KMS-11 (cell line): ENCODE measurements around the gene ECHS1.

Source experiments
- H2AFZ ChIP-seq: fragments of 200-600 bp; sonication (generic); 2 replicates; pipeline ENCODE4 v1.6.1; 2016; ENCODE audit warnings: antibody characterized with exemption, mixed run types, low read depth
- H3K27ac ChIP-seq: fragments of 200-600 bp; sonication (generic); 2 replicates; pipeline ENCODE4 v1.6.1; 2016; ENCODE audit warnings: mild to moderate bottlenecking, mixed run types
- H3K27me3 ChIP-seq: fragments of 200-600 bp; sonication (generic); 2 replicates; pipeline ENCODE4 v1.6.1; 2017; ENCODE audit warnings: mild to moderate bottlenecking, low read depth, mixed run types, moderate library complexity; ENCODE audit not compliant: insufficient read depth
- H3K36me3 ChIP-seq: fragments of 200-600 bp; sonication (generic); 2 replicates; pipeline ENCODE4 v1.6.1; 2017; ENCODE audit warnings: mild to moderate bottlenecking, mixed run types; ENCODE audit not compliant: insufficient read depth
- H3K4me1 ChIP-seq: fragments of 200-600 bp; sonication (generic); 2 replicates; pipeline ENCODE4 v1.6.1; 2016; ENCODE audit warnings: mild to moderate bottlenecking, low read depth, mixed run types; ENCODE audit not compliant: poor library complexity, severe bottlenecking
- H3K4me2 ChIP-seq: fragments of 200-600 bp; sonication (generic); 2 replicates; pipeline ENCODE4 v1.7.0; 2016; ENCODE audit warnings: mild to moderate bottlenecking, mixed run types
- H3K4me3 ChIP-seq: fragments of 200-600 bp; sonication (generic); IDR thresholded peaks from 2 replicates; pipeline ENCODE4 v1.6.1; 2017; ENCODE audit warnings: low read depth, low read length, mixed read lengths; ENCODE audit not compliant: insufficient read depth
- H3K79me2 ChIP-seq: fragments of 200-600 bp; sonication (generic); 2 replicates; pipeline ENCODE4 v1.6.1; 2016; ENCODE audit warnings: low read depth, mixed run types; ENCODE audit not compliant: insufficient read depth
- H3K9ac ChIP-seq: fragments of 200-600 bp; sonication (generic); 2 replicates; pipeline ENCODE4 v1.6.1; 2016; ENCODE audit warnings: mild to moderate bottlenecking, mixed run types
- H4K20me1 ChIP-seq: fragments of 200-600 bp; sonication (generic); 2 replicates; pipeline ENCODE4 v1.6.1; 2016; ENCODE audit warnings: mild to moderate bottlenecking, mixed run types; ENCODE audit not compliant: insufficient read depth
- TF ChIP-seq, protein P1 (sequence below): fragments of 200-600 bp; sonication (generic); conservative IDR thresholded peaks from 2 replicates; pipeline ENCODE4 v1.6.1; 2017; ENCODE audit warnings: low read depth, mild to moderate bottlenecking, antibody characterized with exemption, low read length, moderate library complexity, mixed read lengths

Gene ECHS1

DNA sequence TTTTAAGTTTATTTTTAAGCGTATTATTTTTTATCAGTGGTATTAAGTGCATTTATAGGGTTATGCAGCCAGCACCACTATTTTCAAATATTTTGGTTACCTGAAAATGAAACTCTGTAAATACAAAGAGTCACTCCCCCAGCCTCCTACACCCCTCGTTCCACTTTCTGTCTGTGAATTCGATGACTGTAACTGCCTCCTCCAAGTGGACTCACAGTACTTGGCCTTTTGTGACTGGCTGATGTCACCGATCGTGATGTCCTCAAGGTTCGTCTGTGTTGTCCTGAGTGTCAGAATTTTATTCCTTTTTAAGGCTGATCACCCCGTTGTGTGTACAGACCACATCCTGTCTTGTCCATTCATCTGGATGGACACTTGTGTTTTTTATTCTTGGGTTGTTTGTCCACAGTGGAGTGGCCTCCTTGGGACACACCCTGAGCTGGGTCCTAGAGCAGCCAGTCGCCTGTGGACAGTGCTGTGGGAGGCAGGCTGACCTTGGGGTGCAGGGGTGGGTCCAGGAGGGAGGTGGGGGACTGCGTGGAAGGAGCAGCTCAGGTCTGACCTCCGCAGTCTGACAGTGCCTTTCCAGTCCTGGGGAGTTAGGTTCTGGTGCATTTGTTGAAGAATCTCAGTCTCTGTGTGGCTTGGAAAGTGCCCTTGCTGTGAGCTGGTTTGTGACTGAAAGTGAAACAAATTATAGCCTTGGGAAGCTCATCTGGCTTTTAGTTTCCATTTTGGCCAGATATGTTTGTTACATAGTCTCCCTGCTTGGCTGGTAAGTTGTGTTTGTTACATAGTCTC, 27.7 kb upstream of the ECHS1 start:
- no peaks in the 10 kb centered on the region for H3K36me3 ChIP-seq
- peaks cover 27% of the 10 kb centered on the region for H3K4me1 ChIP-seq
- H2AFZ ChIP-seq, result 0 out of 2 replicates have a peak overlapping the region, but pooled peaks have one; percentile 5
- H3K79me2 ChIP-seq, result peaks cover 2% of the 10 kb centered on the region; the same call in 1 of the 2 replicates
- H3K4me2 ChIP-seq, result peak overlapping the region; percentile 80
- H3K27ac ChIP-seq, result peak overlapping the region; percentile 81
- H4K20me1 ChIP-seq, result no peaks in the 10 kb centered on the region
- H3K4me3 ChIP-seq, result no peak overlapping the region
- peak overlapping the region; percentile 38; the same call in 1 of the 2 replicates for H3K9ac ChIP-seq
- H3K27me3 ChIP-seq, result no peaks in the 10 kb centered on the region
- TF ChIP-seq, protein P1, sequence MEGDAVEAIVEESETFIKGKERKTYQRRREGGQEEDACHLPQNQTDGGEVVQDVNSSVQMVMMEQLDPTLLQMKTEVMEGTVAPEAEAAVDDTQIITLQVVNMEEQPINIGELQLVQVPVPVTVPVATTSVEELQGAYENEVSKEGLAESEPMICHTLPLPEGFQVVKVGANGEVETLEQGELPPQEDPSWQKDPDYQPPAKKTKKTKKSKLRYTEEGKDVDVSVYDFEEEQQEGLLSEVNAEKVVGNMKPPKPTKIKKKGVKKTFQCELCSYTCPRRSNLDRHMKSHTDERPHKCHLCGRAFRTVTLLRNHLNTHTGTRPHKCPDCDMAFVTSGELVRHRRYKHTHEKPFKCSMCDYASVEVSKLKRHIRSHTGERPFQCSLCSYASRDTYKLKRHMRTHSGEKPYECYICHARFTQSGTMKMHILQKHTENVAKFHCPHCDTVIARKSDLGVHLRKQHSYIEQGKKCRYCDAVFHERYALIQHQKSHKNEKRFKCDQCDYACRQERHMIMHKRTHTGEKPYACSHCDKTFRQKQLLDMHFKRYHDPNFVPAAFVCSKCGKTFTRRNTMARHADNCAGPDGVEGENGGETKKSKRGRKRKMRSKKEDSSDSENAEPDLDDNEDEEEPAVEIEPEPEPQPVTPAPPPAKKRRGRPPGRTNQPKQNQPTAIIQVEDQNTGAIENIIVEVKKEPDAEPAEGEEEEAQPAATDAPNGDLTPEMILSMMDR, result no peak

DNA sequence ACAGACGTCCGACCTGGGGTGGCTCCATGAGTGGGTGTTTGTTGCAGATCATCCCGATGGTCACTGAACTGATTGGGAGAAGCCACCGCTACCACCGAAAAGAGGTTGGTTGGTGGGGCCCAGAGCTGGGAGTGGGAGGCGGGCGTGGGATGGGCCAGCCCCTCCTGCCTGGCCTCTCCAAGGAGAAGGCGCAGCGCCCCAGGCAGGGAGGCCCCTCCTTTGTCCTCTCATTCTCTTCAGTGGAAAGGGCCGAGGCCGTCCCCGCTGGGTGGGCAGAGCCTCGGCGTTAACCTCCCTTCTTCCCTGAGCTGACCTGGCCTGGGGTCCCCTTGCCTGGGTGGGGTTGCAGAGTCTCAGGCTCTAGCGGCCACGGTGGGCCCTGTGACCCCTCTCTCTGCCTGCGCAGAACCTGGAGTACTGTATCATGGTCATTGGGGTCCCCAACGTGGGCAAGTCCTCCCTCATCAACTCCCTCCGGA, 26.0 kb upstream of the ECHS1 start:
- H4K20me1 ChIP-seq, result no peaks in the 10 kb centered on the region
- TF ChIP-seq, protein P1, result no peak
- H3K36me3 ChIP-seq, result no peaks in the 10 kb centered on the region
- H3K9ac ChIP-seq, result no peak overlapping the region
- H3K79me2 ChIP-seq, result peaks cover 17% of the 10 kb centered on the region; the same call in 1 of the 2 replicates
- no peak overlapping the region for H3K4me2 ChIP-seq
- H3K27ac ChIP-seq, result no peak overlapping the region
- no peaks in the 10 kb centered on the region for H3K27me3 ChIP-seq
- no peak overlapping the region for H3K4me3 ChIP-seq
- peaks cover 30% of the 10 kb centered on the region for H3K4me1 ChIP-seq
- no peak overlapping the region for H2AFZ ChIP-seq

DNA sequence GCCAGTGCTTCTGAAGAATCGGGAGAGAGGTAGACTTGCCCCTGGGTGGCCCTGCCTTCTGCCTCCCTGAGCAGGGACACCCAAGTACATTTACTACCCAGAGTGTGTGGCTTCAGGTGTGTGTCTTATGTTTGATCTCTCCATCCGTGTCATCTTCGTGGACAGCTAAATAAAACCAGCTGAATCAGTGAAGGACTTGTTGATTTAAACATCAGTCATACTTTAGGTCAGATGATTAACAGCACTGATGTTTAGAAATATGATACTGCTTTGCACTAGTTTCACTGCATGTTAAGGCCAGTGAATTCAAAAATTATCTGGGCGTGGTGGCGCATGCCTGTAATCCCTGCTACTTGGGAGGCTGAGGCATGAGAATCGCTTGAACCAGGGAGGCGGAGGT, 24.8 kb upstream of the ECHS1 start:
- TF ChIP-seq, protein P1, result no peak
- no peak overlapping the region for H2AFZ ChIP-seq
- H3K36me3 ChIP-seq, result no peaks in the 10 kb centered on the region
- no peak overlapping the region for H3K4me3 ChIP-seq
- no peaks in the 10 kb centered on the region for H4K20me1 ChIP-seq
- no peak overlapping the region for H3K27ac ChIP-seq
- H3K27me3 ChIP-seq, result no peaks in the 10 kb centered on the region
- peaks cover 17% of the 10 kb centered on the region; the same call in 1 of the 2 replicates for H3K79me2 ChIP-seq
- H3K4me2 ChIP-seq, result no peak overlapping the region
- H3K4me1 ChIP-seq, result peaks cover 37% of the 10 kb centered on the region
- no peak overlapping the region for H3K9ac ChIP-seq

DNA sequence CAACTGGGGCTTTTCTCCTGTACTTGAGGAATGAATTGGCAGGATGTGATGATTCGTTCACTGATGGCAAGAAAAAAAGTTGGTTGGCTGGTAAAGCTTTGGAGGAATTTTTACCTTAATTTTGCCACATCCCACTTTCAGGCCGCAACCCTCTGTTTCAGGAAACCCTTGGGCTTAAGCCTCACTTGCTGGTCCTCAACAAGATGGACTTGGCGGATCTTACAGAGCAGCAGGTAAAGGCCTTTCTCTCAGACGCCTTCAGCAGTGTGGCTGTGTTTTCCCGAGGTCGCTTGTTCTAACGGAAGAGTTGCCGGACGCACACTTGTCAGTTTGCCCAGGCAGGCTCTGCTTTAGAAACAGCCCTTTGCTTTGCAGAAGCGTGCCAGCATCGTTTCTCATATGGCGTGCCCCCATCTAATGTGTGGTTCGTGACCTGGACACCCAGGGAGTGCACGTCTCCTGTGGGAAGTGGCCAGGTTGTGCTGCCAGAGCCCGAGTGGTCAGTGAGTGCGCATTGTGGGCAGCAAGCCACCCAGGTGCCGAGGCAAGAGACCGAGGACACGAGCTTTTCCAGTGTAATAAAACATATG, 23.0 kb upstream of the ECHS1 start:
- H3K79me2 ChIP-seq, result peaks cover 17% of the 10 kb centered on the region; the same call in 1 of the 2 replicates
- no peaks in the 10 kb centered on the region for H4K20me1 ChIP-seq
- H3K4me3 ChIP-seq, result no peak overlapping the region
- no peak overlapping the region for H2AFZ ChIP-seq
- no peak overlapping the region for H3K27ac ChIP-seq
- peaks cover 43% of the 10 kb centered on the region for H3K4me1 ChIP-seq
- H3K4me2 ChIP-seq, result no peak overlapping the region; the same call in 1 of the 2 replicates
- no peak overlapping the region for H3K9ac ChIP-seq
- H3K27me3 ChIP-seq, result no peaks in the 10 kb centered on the region
- H3K36me3 ChIP-seq, result no peaks in the 10 kb centered on the region
- TF ChIP-seq, protein P1, result no peak
